Liver (tissue), 9 donors: ENCODE results near the gene IDI2. TPM values are rescaled to one million over a fixed set of nuclear protein-coding genes. Genes with fewer than 3 reads are reported as not detected.

Experiments used
- DNase-seq: peaks from one replicate; pipeline ENCODE4 v3.0.0-alpha.2; 2017; ENCODE audit warnings: low spot score
- H3K27ac ChIP-seq, 2 donors: one replicate each; pipeline ENCODE4 v1.7.0; 2013; ENCODE audit warnings: inconsistent platforms in 2 of 2, low read length in 2 of 2, control low read depth in 1 of 2, low read depth in 1 of 2, mild to moderate bottlenecking in 1 of 2
- H3K27me3 ChIP-seq, 4 donors: one replicate each; pipeline versions ENCODE4 v1.6.1 to v1.7.0; 2013; ENCODE audit warnings: low read length in 3 of 4, inconsistent platforms in 1 of 4, mild to moderate bottlenecking in 1 of 4, moderate library complexity in 1 of 4; ENCODE audit not compliant: control insufficient read depth in 4 of 4, insufficient read depth in 4 of 4
- H3K36me3 ChIP-seq, 4 donors: one replicate each; pipeline versions ENCODE4 v1.6.1 to v1.7.0; 2013; ENCODE audit warnings: low read length in 3 of 4, mild to moderate bottlenecking in 3 of 4, low read depth in 1 of 4, moderate library complexity in 1 of 4; ENCODE audit not compliant: control insufficient read depth in 4 of 4, insufficient read depth in 3 of 4
- H3K4me1 ChIP-seq, 4 donors: one replicate each; pipeline versions ENCODE4 v1.6.1 to v1.7.0; 2013; ENCODE audit warnings: low read length in 3 of 4, mild to moderate bottlenecking in 3 of 4, moderate library complexity in 1 of 4; ENCODE audit not compliant: control insufficient read depth in 4 of 4, insufficient read depth in 4 of 4
- H3K4me3 ChIP-seq, 3 donors: one replicate each; pipeline versions ENCODE4 v1.6.1 to v1.7.0; 2013; ENCODE audit warnings: low read length in 3 of 3, control low read depth in 1 of 3, low read depth in 1 of 3, mild to moderate bottlenecking in 1 of 3
- H3K9ac ChIP-seq, 2 donors: one replicate each; pipeline ENCODE4 v1.7.0; 2013; ENCODE audit warnings: low read length in 2 of 2, mild to moderate bottlenecking in 2 of 2, moderate library complexity in 2 of 2, control low read depth in 1 of 2, low read depth in 1 of 2
- H3K9me3 ChIP-seq, 4 donors: one replicate each; pipeline versions ENCODE4 v1.6.1 to v1.7.0; 2013; ENCODE audit warnings: low read length in 3 of 4; ENCODE audit not compliant: control insufficient read depth in 4 of 4
- EGR1 ChIP-seq, 2 donors: IDR thresholded peaks; 2 replicates each; pipeline ENCODE4 v1.6.1; 2016 to 2018; ENCODE audit warnings: antibody characterized with exemption in 2 of 2, low read depth in 2 of 2
- HNF4A ChIP-seq, 2 donors: conservative IDR thresholded peaks; 2 replicates each; pipeline ENCODE4 v1.6.1; 2016; ENCODE audit warnings: antibody characterized with exemption in 2 of 2, mild to moderate bottlenecking in 2 of 2
- HNF4G ChIP-seq: IDR thresholded peaks from 2 replicates; pipeline ENCODE4 v1.6.1; 2016; ENCODE audit warnings: antibody characterized with exemption
- JUND ChIP-seq, 2 donors: IDR thresholded peaks; 2 replicates each; pipeline ENCODE4 v1.6.1; 2016; ENCODE audit warnings: antibody characterized with exemption in 2 of 2
- NR2F2 ChIP-seq: IDR thresholded peaks from 2 replicates; pipeline ENCODE4 v1.6.1; 2016; ENCODE audit warnings: antibody characterized with exemption
- RXRA ChIP-seq, 2 donors: IDR thresholded peaks; 2 replicates each; pipeline ENCODE4 v1.6.1; 2017 to 2018; ENCODE audit warnings: antibody characterized with exemption in 2 of 2, mild to moderate bottlenecking in 1 of 2
- SP1 ChIP-seq: IDR thresholded peaks from 2 replicates; pipeline ENCODE4 v1.6.1; 2018; ENCODE audit warnings: antibody characterized with exemption, mild to moderate bottlenecking
- YY1 ChIP-seq: IDR thresholded peaks from 2 replicates; pipeline ENCODE4 v1.6.1; 2016; ENCODE audit warnings: antibody characterized with exemption, mild to moderate bottlenecking
- WGBS: extraction: QIAGEN DNeasy Blood & Tissue Kit; methylation state at CpG from one replicate; pipeline ENCODE4 v1.1.7; 2013; 5-methylcytosine and 5-hydroxymethylcytosine counted together
- polyA plus RNA-seq, 2 donors: library from polyadenylated mRNA; stranded (reverse) in 1 of 2; unstranded in 1 of 2; fragments of 200-250 nt in 1 of 2; fragments of >200 nt in 1 of 2; fragmentation: Nextera tagmentation in 1 of 2; extraction: Ambion mirVana in 1 of 2; gene quantifications; one replicate each; pipeline versions ENCODE4 v1.2.1 to v1.2.3, GENCODE V29; 2013 to 2015
- total RNA-seq, 2 donors: library from RNA; depleted of rRNA; stranded (reverse); fragments of >200 nt; gene quantifications; one replicate each; pipeline ENCODE4 v1.2.3, GENCODE V29; 2014
- TF ChIP-seq, protein P1 (sequence below): IDR thresholded peaks from 2 replicates; pipeline ENCODE4 v1.6.1; 2016; ENCODE audit warnings: antibody characterized with exemption
- TF ChIP-seq, protein P2 (sequence below): IDR thresholded peaks from 2 replicates; pipeline ENCODE4 v1.6.1; 2016; ENCODE audit warnings: antibody characterized with exemption
- TF ChIP-seq, protein P3 (sequence below): fragments of 150-350 bp; IDR thresholded peaks from 2 replicates; pipeline ENCODE4 v1.5.1; 2017; ENCODE audit warnings: improper control_type of control experiment, low read depth, low read length; ENCODE audit not compliant: missing input control
- TF ChIP-seq, protein P4 (sequence below): IDR thresholded peaks from 2 replicates; pipeline ENCODE4 v1.6.1; 2016; ENCODE audit warnings: antibody characterized with exemption, mild to moderate bottlenecking
- TF ChIP-seq, protein P5 (sequence below): IDR thresholded peaks from 2 replicates; pipeline ENCODE4 v1.6.1; 2016; ENCODE audit warnings: antibody characterized with exemption
- donor health status: healthy.
- donor health status: healthy.
- donor health status: healthy.
- donor health status: healthy.
- donor health status: healthy.

The IDI2 gene
- total and polyA plus RNA-seq, 4 donors = not detected

DNA sequence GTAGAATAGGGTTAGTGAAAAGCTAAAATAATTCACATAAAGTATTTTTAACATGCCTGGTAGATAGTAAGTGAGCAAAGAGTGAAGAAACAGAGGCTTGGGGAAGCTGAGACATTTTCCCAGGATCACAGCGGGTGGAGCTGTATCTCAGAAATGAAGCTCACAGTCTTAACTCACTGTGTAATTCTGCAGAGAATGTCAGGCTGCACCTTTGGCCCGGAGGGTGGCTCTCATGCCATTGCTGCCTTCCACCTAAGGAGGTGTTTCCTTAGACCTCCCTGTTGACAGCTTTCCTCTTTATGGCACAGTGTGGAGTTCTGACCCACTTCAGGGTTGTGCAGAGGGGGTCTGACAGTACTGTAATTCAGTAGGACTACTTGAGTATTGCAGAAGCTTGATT lies 40.3 kb downstream of the IDI2 start:
- no peak overlapping the region for H3K27ac ChIP-seq
- H3K4me3 ChIP-seq = no peak overlapping the region
- H3K9ac ChIP-seq = no peak overlapping the region
- H3K36me3 ChIP-seq = no peaks in the 10 kb centered on the region
- WGBS = 96% methylated on average over 2 of the region's 2 CpGs
- H3K4me1 ChIP-seq = peaks cover 7 to 26% (median 16%) of the 10 kb centered on the region in 4 donors
- TF ChIP-seq, protein P1, sequence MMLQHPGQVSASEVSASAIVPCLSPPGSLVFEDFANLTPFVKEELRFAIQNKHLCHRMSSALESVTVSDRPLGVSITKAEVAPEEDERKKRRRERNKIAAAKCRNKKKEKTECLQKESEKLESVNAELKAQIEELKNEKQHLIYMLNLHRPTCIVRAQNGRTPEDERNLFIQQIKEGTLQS = no peak
- no peak for TF ChIP-seq HNF4A (conservative IDR thresholded peaks at IDR 0.05)
- TF ChIP-seq JUND (IDR thresholded peaks at IDR 0.05) = no peak
- TF ChIP-seq, protein P2, sequence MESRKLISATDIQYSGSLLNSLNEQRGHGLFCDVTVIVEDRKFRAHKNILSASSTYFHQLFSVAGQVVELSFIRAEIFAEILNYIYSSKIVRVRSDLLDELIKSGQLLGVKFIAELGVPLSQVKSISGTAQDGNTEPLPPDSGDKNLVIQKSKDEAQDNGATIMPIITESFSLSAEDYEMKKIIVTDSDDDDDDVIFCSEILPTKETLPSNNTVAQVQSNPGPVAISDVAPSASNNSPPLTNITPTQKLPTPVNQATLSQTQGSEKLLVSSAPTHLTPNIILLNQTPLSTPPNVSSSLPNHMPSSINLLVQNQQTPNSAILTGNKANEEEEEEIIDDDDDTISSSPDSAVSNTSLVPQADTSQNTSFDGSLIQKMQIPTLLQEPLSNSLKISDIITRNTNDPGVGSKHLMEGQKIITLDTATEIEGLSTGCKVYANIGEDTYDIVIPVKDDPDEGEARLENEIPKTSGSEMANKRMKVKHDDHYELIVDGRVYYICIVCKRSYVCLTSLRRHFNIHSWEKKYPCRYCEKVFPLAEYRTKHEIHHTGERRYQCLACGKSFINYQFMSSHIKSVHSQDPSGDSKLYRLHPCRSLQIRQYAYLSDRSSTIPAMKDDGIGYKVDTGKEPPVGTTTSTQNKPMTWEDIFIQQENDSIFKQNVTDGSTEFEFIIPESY = no peak
- no peak for TF ChIP-seq SP1
- TF ChIP-seq, protein P3, sequence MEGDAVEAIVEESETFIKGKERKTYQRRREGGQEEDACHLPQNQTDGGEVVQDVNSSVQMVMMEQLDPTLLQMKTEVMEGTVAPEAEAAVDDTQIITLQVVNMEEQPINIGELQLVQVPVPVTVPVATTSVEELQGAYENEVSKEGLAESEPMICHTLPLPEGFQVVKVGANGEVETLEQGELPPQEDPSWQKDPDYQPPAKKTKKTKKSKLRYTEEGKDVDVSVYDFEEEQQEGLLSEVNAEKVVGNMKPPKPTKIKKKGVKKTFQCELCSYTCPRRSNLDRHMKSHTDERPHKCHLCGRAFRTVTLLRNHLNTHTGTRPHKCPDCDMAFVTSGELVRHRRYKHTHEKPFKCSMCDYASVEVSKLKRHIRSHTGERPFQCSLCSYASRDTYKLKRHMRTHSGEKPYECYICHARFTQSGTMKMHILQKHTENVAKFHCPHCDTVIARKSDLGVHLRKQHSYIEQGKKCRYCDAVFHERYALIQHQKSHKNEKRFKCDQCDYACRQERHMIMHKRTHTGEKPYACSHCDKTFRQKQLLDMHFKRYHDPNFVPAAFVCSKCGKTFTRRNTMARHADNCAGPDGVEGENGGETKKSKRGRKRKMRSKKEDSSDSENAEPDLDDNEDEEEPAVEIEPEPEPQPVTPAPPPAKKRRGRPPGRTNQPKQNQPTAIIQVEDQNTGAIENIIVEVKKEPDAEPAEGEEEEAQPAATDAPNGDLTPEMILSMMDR = no peak
- TF ChIP-seq EGR1 (IDR thresholded peaks at IDR 0.05; ENCODE audit: low read depth in 2 of 2) = no peak
- TF ChIP-seq HNF4G = no peak
- TF ChIP-seq NR2F2 = no peak
- no peak for TF ChIP-seq RXRA (IDR thresholded peaks at IDR 0.05)
- no peak for DNase-seq
- no peaks in the 10 kb centered on the region for H3K9me3 ChIP-seq
- H3K27me3 ChIP-seq = no peaks in the 10 kb centered on the region

DNA sequence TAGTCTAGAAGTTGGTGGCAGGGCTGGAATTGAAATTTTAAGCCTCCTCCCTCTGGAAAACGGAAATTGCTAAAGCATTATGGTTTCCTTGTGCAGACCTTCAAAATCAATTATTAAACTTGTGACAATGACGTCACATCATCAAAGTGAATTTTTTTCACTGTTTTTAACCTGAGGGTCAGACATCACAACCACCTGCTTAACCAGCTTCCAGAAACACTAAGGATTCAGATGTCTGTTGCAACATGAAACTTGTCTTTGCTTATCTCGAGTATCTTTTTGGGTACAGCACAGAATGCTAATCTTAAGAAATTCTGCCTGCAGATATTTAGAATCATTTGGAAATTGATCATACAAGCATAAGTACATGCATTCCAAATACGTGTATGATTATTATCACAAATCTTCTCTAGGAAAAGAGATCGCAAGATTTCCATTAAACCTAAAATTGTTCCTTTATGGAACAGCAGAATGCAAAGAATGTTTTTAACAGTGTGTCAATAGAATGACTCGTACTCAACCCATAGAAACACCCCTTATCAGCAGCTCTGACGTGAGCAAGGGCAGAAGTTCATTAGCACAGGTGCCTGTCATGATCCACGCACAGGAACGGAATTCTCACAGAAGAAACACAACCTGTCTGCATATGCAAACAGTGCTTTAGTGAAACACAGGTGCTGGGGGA lies 41.5 kb downstream of the IDI2 start:
- no peak for DNase-seq
- no peak overlapping the region for H3K9ac ChIP-seq
- no peaks in the 10 kb centered on the region for H3K27me3 ChIP-seq
- H3K4me1 ChIP-seq = peaks cover 3 to 16% (median 8%) of the 10 kb centered on the region in 4 donors
- TF ChIP-seq, protein P4, sequence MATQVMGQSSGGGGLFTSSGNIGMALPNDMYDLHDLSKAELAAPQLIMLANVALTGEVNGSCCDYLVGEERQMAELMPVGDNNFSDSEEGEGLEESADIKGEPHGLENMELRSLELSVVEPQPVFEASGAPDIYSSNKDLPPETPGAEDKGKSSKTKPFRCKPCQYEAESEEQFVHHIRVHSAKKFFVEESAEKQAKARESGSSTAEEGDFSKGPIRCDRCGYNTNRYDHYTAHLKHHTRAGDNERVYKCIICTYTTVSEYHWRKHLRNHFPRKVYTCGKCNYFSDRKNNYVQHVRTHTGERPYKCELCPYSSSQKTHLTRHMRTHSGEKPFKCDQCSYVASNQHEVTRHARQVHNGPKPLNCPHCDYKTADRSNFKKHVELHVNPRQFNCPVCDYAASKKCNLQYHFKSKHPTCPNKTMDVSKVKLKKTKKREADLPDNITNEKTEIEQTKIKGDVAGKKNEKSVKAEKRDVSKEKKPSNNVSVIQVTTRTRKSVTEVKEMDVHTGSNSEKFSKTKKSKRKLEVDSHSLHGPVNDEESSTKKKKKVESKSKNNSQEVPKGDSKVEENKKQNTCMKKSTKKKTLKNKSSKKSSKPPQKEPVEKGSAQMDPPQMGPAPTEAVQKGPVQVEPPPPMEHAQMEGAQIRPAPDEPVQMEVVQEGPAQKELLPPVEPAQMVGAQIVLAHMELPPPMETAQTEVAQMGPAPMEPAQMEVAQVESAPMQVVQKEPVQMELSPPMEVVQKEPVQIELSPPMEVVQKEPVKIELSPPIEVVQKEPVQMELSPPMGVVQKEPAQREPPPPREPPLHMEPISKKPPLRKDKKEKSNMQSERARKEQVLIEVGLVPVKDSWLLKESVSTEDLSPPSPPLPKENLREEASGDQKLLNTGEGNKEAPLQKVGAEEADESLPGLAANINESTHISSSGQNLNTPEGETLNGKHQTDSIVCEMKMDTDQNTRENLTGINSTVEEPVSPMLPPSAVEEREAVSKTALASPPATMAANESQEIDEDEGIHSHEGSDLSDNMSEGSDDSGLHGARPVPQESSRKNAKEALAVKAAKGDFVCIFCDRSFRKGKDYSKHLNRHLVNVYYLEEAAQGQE = no peak
- TF ChIP-seq RXRA (IDR thresholded peaks at IDR 0.05) (no peak), NR2F2 (no peak), YY1 (no peak), SP1 (no peak)
- TF ChIP-seq, protein P5, sequence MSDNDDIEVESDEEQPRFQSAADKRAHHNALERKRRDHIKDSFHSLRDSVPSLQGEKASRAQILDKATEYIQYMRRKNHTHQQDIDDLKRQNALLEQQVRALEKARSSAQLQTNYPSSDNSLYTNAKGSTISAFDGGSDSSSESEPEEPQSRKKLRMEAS = no peak
- TF ChIP-seq, protein P2 = no peak
- TF ChIP-seq, protein P1 = no peak
- WGBS = 88% methylated on average over 9 of the region's 9 CpGs
- H3K9me3 ChIP-seq = peaks cover 1 to 5% (median 3%) of the 10 kb centered on the region in 4 donors
- H3K27ac ChIP-seq = no peak overlapping the region
- no peak overlapping the region for H3K4me3 ChIP-seq
- H3K36me3 ChIP-seq = no peaks in the 10 kb centered on the region
